ENCODE measurements around the gene ARID3A.
"Not testable (repeated sequence)": the region's sequence is repeated elsewhere in the genome, so short reads cannot be mapped to it uniquely, and the experiment has no call there.

Gene ARID3A

GRCh38 chr19:1019980-1020867, 94.4 kb downstream of the ARID3A start:
- no peak for DNase-seq

GRCh38 chr19:1020868-1021425, 95.1 kb downstream of the ARID3A start, which contains the start of gene TMEM259:
Gene TMEM259, minus strand, starts transcription at chr19:1021123. Its CDS starts 127 bp downstream, at chr19:1020996.
- peak; percentile 51 for DNase-seq

GRCh38 chr19:1023883-1024188, 98.0 kb downstream of the ARID3A start:
- not testable (repeated sequence) for DNase-seq

- DNase-seq: not testable (repeated sequence)
These were observed 99.2 kb downstream of the ARID3A start for GRCh38 chr19:1025080-1025479.

All from SIG-M5 (cell line).